Mammary epithelial cell (primary cell): ENCODE results near the gene MSI2.

Experiments used
- CTCF ChIP-seq, 2 donors: IDR thresholded peaks in 1 of 2; conservative IDR thresholded peaks in 1 of 2; 2 replicates each; pipeline ENCODE4 v1.5.1; 2011 to 2012; ENCODE audit warnings: inconsistent platforms in 2 of 2, low read length in 2 of 2, mild to moderate bottlenecking in 2 of 2, control low read depth in 1 of 2, low read depth in 1 of 2; ENCODE audit not compliant: insufficient read depth in 1 of 2; ENCODE audit errors: extremely low read depth in 1 of 2
- EZH2 ChIP-seq: IDR thresholded peaks from 2 replicates; pipeline ENCODE4 v1.6.1; 2012; ENCODE audit warnings: low read length, inconsistent platforms, borderline replicate concordance

- TF ChIP-seq CTCF (conservative IDR thresholded peaks at IDR 0.05 in 1 of 2, IDR thresholded peaks at IDR 0.05 in 1 of 2; ENCODE audit: extremely low read depth in 1 of 2, insufficient read depth in 1 of 2, low read depth in 1 of 2, low read length in 2 of 2) (no peak), EZH2 (no peak)
Observed at GRCh38 chr17:57535249-57535966, 279.1 kb downstream of the MSI2 start.
